H1 (cell line): ENCODE results near the gene RFLNA. TPM values are rescaled to one million over a fixed set of nuclear protein-coding genes. Genes with fewer than 3 reads are reported as not detected.

Experiments
- CTCF ChIA-PET: fragments of 300-600 bp; sonication (Branson Sonifier 250); formaldehyde crosslinking; loops from one replicate; lab custom pipeline; 2021; ENCODE audit not compliant: partially characterized antibody; lab: Charles Lee
- POLR2A ChIA-PET: fragments of 300-600 bp; sonication (Branson Sonifier 250); formaldehyde crosslinking; loops from one replicate; lab custom pipeline; 2021; ENCODE audit warnings: inconsistent platforms; ENCODE audit not compliant: partially characterized antibody; lab: Charles Lee
- DNase-seq, 2 experiments: peaks; one replicate each; pipeline versions ENCODE4 v3.0.0 to v3.0.0-alpha.2; 2010 to 2022; ENCODE audit warnings: low spot score in 2 of 2, low read depth in 1 of 2, mixed read lengths in 1 of 2
- FAIRE-seq: peaks from 2 replicates; lab custom pipeline; 2011; peaks lifted over from hg19 to GRCh38; lab: Jason Lieb, UNC
- H2AFZ ChIP-seq: 2 replicates; pipeline ENCODE4 v1.8.1; 2012; ENCODE audit warnings: low read length, inconsistent platforms
- H2AK5ac ChIP-seq: 2 replicates; pipeline ENCODE4 v1.6.1; 2013; ENCODE audit warnings: low read depth, low read length
- H2BK120ac ChIP-seq: replicated peaks from 2 replicates; pipeline ENCODE3; 2013; ENCODE audit warnings: low read depth, low read length, inconsistent platforms
- H2BK12ac ChIP-seq: 2 replicates; pipeline ENCODE4 v1.6.1; 2013; ENCODE audit warnings: low read depth, low read length
- H2BK15ac ChIP-seq: 2 replicates; pipeline ENCODE4 v1.6.1; 2013; ENCODE audit warnings: low read length
- H2BK20ac ChIP-seq: 2 replicates; pipeline ENCODE4 v1.6.1; 2013; ENCODE audit warnings: low read length
- H2BK5ac ChIP-seq: 2 replicates; pipeline ENCODE4 v1.6.1; 2013; ENCODE audit warnings: low read depth, low read length
- H3K14ac ChIP-seq: 2 replicates; pipeline ENCODE4 v1.6.1; 2013; ENCODE audit warnings: inconsistent platforms; ENCODE audit not compliant: insufficient read length
- H3K18ac ChIP-seq: 2 replicates; pipeline ENCODE4 v1.6.1; 2013; ENCODE audit warnings: low read length; ENCODE audit errors: extremely low read depth
- H3K23ac ChIP-seq: 2 replicates; pipeline ENCODE4 v1.6.1; 2013; ENCODE audit warnings: inconsistent platforms; ENCODE audit not compliant: insufficient read length
- H3K23me2 ChIP-seq: 2 replicates; pipeline ENCODE4 v1.6.1; 2013; ENCODE audit warnings: low read depth, low read length
- H3K27ac ChIP-seq: 2 replicates; pipeline ENCODE4 v1.6.1; 2011; ENCODE audit warnings: low read depth, low read length, inconsistent platforms
- H3K27me3 ChIP-seq, 4 experiments: replicated peaks in 1 of 4; 1 replicate in 1 of 4; 2 replicates in 3 of 4; pipeline versions ENCODE4 v1.6.1 to v1.8.1; 2011 to 2013; ENCODE audit warnings: low read length in 3 of 4, mild to moderate bottlenecking in 3 of 4, inconsistent platforms in 2 of 4, mixed read lengths in 2 of 4, moderate library complexity in 1 of 4; ENCODE audit not compliant: control insufficient read depth in 3 of 4, insufficient read depth in 3 of 4; ENCODE audit errors: extremely low read depth in 1 of 4
- H3K36me3 ChIP-seq, 4 experiments: 2 replicates each; pipeline versions ENCODE4 v1.6.1 to v1.8.1; 2011 to 2013; ENCODE audit warnings: mild to moderate bottlenecking in 4 of 4, low read length in 3 of 4, moderate library complexity in 2 of 4, control low read depth in 1 of 4, inconsistent platforms in 1 of 4; ENCODE audit not compliant: insufficient read depth in 4 of 4, control insufficient read depth in 2 of 4
- H3K4ac ChIP-seq: replicated peaks from 2 replicates; pipeline ENCODE3; 2013; ENCODE audit warnings: low read length, low read depth, mixed read lengths, inconsistent platforms; ENCODE audit not compliant: insufficient read length
- H3K4me1 ChIP-seq, 4 experiments: replicated peaks in 1 of 4; 1 replicate in 1 of 4; 2 replicates in 3 of 4; pipeline versions ENCODE4 v1.6.1 to v1.8.1; 2011 to 2013; ENCODE audit warnings: low read length in 3 of 4, inconsistent platforms in 2 of 4, mixed read lengths in 1 of 4; ENCODE audit not compliant: insufficient read depth in 4 of 4, control insufficient read depth in 3 of 4
- H3K4me2 ChIP-seq, 2 experiments: 2 replicates each; pipeline versions ENCODE4 v1.6.1 to v1.8.1; 2011 to 2013; ENCODE audit warnings: low read depth in 2 of 2, low read length in 2 of 2, control low read depth in 1 of 2, inconsistent platforms in 1 of 2, mild to moderate bottlenecking in 1 of 2; ENCODE audit not compliant: insufficient read depth in 1 of 2
- H3K4me3 ChIP-seq, 4 experiments: fragments of 200-600, 300-600 bp in 1 of 4; sonication (generic), shearing (Covaris generic), sonication (Bioruptor Twin) in 1 of 4; 2 replicates each; pipeline versions ENCODE4 v1.5.1 to v1.8.1; 2011 to 2016; ENCODE audit warnings: low read length in 4 of 4, low read depth in 3 of 4, control low read depth in 2 of 4, inconsistent platforms in 2 of 4, mild to moderate bottlenecking in 2 of 4, mixed read lengths in 1 of 4, moderate library complexity in 1 of 4; ENCODE audit not compliant: insufficient read depth in 2 of 4; ENCODE audit errors: extremely low read depth in 1 of 4
- H3K56ac ChIP-seq: replicated peaks from 2 replicates; pipeline ENCODE3; 2013; ENCODE audit warnings: low read depth, mild to moderate bottlenecking, mixed read lengths, low read length, inconsistent platforms; ENCODE audit not compliant: insufficient read length
- H3K79me1 ChIP-seq: 2 replicates; pipeline ENCODE4 v1.6.1; 2013; ENCODE audit warnings: low read depth, low read length, control low read depth
- H3K79me2 ChIP-seq, 2 experiments: 2 replicates each; pipeline versions ENCODE4 v1.6.1 to v1.8.1; 2012 to 2013; ENCODE audit warnings: low read length in 2 of 2, mild to moderate bottlenecking in 2 of 2, inconsistent platforms in 1 of 2; ENCODE audit not compliant: insufficient read depth in 2 of 2, control insufficient read depth in 1 of 2
- H3K9ac ChIP-seq, 4 experiments: replicated peaks in 1 of 4; 1 replicate in 1 of 4; 2 replicates in 3 of 4; pipeline versions ENCODE4 v1.6.1 to v1.8.1; 2011 to 2013; ENCODE audit warnings: low read depth in 3 of 4, low read length in 3 of 4, control low read depth in 2 of 4, mild to moderate bottlenecking in 2 of 4, moderate library complexity in 2 of 4, inconsistent platforms in 1 of 4; ENCODE audit errors: extremely low read depth in 1 of 4
- H3K9me3 ChIP-seq, 2 experiments: 2 replicates each; pipeline versions ENCODE4 v1.6.1 to v1.8.1; 2012 to 2013; ENCODE audit warnings: mild to moderate bottlenecking in 2 of 2, moderate library complexity in 2 of 2, control low read depth in 1 of 2, inconsistent platforms in 1 of 2, low read depth in 1 of 2, low read length in 1 of 2, mixed read lengths in 1 of 2; ENCODE audit not compliant: insufficient read depth in 2 of 2
- H4K20me1 ChIP-seq, 2 experiments: replicated peaks in 1 of 2; 2 replicates each; pipeline versions ENCODE3 to v1.8.1; 2011 to 2013; ENCODE audit warnings: inconsistent platforms in 2 of 2, low read length in 2 of 2, mild to moderate bottlenecking in 1 of 2; ENCODE audit not compliant: insufficient read depth in 2 of 2, control insufficient read depth in 1 of 2
- H4K5ac ChIP-seq: 2 replicates; pipeline ENCODE4 v1.6.1; 2013; ENCODE audit warnings: low read length, low read depth, mixed read lengths, inconsistent platforms; ENCODE audit not compliant: insufficient read length
- H4K8ac ChIP-seq: 2 replicates; pipeline ENCODE4 v1.8.0; 2013; ENCODE audit warnings: mild to moderate bottlenecking, moderate library complexity, low read length, inconsistent platforms; ENCODE audit not compliant: insufficient read depth; ENCODE audit errors: extremely low read depth
- H4K91ac ChIP-seq: replicated peaks from 2 replicates; pipeline ENCODE3; 2013; ENCODE audit warnings: low read length, mixed read lengths, inconsistent platforms; ENCODE audit not compliant: insufficient read length
- BCL11A ChIP-seq, 2 experiments: IDR thresholded peaks; one replicate each; pipeline ENCODE4 v1.6.1; 2011; ENCODE audit warnings: low read depth in 2 of 2, low read length in 2 of 2, mild to moderate bottlenecking in 2 of 2
- CBX8 ChIP-seq: fragments of 300-800, 300-1000 bp; sonication (generic); IDR thresholded peaks from 2 replicates; pipeline ENCODE4 v1.7.1; 2016; ENCODE audit warnings: low read depth, low read length, borderline replicate concordance
- CREB1 ChIP-seq: IDR thresholded peaks from 2 replicates; pipeline ENCODE4 v1.6.1; 2012; ENCODE audit warnings: inconsistent platforms
- KDM5A ChIP-seq: fragments of 200-600 bp; IDR thresholded peaks from 2 replicates; pipeline ENCODE4 v1.7.1; 2012; ENCODE audit warnings: mild to moderate bottlenecking, low read length, inconsistent platforms, mixed read lengths
- MAFK ChIP-seq: IDR thresholded peaks from 2 replicates; pipeline ENCODE4 v1.6.1; 2012; ENCODE audit warnings: low read depth, mild to moderate bottlenecking, improper control_type of control experiment, low read length
- POLR2A ChIP-seq, 2 experiments: IDR thresholded peaks; 1 replicate in 1 of 2; 2 replicates in 1 of 2; pipeline ENCODE4 v1.6.1; 2011; ENCODE audit warnings: low read depth in 2 of 2, low read length in 2 of 2, mild to moderate bottlenecking in 2 of 2; ENCODE audit errors: control extremely low read depth in 1 of 2
- POU5F1 ChIP-seq: IDR thresholded peaks from 2 replicates; pipeline ENCODE4 v1.6.1; 2011; ENCODE audit warnings: low read depth, mild to moderate bottlenecking, low read length, moderate library complexity
- SIN3A ChIP-seq, 2 experiments: IDR thresholded peaks in 1 of 2; conservative IDR thresholded peaks in 1 of 2; 2 replicates each; pipeline ENCODE4 v1.6.1; 2011 to 2012; ENCODE audit warnings: low read length in 2 of 2, improper control_type of control experiment in 1 of 2, low read depth in 1 of 2, mild to moderate bottlenecking in 1 of 2
- SIRT6 ChIP-seq: IDR thresholded peaks from one replicate; pipeline ENCODE4 v1.7.1; 2012; ENCODE audit warnings: low read length, inconsistent platforms
- SP1 ChIP-seq: IDR thresholded peaks from 2 replicates; pipeline ENCODE4 v1.6.1; 2011; ENCODE audit warnings: low read depth, low read length
- SRF ChIP-seq: IDR thresholded peaks from 2 replicates; pipeline ENCODE4 v1.6.1; 2011; ENCODE audit warnings: mild to moderate bottlenecking, low read depth, low read length, moderate library complexity
- TBP ChIP-seq: IDR thresholded peaks from 2 replicates; pipeline ENCODE4 v1.6.1; 2011; ENCODE audit warnings: low read depth, low read length, improper control_type of control experiment
- WGBS, 2 experiments: shearing (Covaris generic) in 1 of 2; methylation state at CpG; one replicate each; pipeline versions ENCODE4 v1.1.6 to v1.1.7; 2013 to 2015; ENCODE audit warnings: low lambda C conversion rate in 2 of 2, mixed read lengths in 2 of 2, inconsistent platforms in 1 of 2, low coverage in 1 of 2, missing lambda C conversion rate in 1 of 2; ENCODE audit not compliant: insufficient replicate concordance in 2 of 2, insufficient coverage in 1 of 2, insufficient read length in 1 of 2; ENCODE audit errors: extremely low coverage in 1 of 2, missing lambda C conversion rate in 1 of 2; 5-methylcytosine and 5-hydroxymethylcytosine counted together
- polyA plus RNA-seq, 7 experiments: library from polyadenylated mRNA; depleted of rRNA in 3 of 7; stranded (reverse) in 5 of 7; unstranded in 2 of 7; fragments of >200 nt in 5 of 7; fragments of 200-250 nt in 2 of 7; gene quantifications; 1 replicate in 5 of 7; 2 replicates in 1 of 7; 4 replicates in 1 of 7; pipeline versions ENCODE4 v1.2.1 to v1.2.3, GENCODE V29; 2011 to 2013; ENCODE audit warnings: missing spikeins in 2 of 7, mixed read lengths in 2 of 7
- total RNA-seq: library from RNA; stranded (reverse); fragmentation: NEBNext Ultra II Directional; extraction: Animal tissue kit (Norgen Biotek cat#: 25700); gene quantifications from 2 replicates; pipeline ENCODE4 v1.2.1, GENCODE V29; 2021

RFLNA gene
- total and polyA plus RNA-seq, 2 of the 8 experiments (the other 6 are each of a cell fraction or from before 2014, with no cell fraction given) = 6.4 to 6.6 TPM

DNA sequence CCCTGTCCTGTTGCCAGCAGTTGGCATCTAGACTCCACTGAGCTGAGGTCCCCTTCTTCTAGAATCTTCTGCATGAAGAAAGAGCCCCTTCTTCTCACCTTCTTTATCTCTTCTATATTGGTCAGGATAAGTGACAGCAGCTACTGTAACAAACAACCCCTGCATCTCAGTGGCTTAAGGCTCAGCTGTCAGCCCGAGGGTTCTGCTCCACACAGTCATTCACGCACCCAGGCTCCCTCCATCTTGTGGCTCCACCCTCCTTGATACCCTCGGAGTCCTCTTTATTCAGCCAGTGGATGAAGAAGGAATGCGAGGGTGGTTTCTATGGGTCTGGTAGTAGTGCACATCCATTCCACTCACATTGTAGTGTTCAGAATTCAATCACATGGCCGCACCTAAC is 10.5 kb upstream of the RFLNA start:
- no peak for DNase-seq
- no peak overlapping the region for H4K8ac ChIP-seq
- H3K18ac ChIP-seq = no peak overlapping the region
- no peak overlapping the region for H4K5ac ChIP-seq
- no peak overlapping the region for H3K56ac ChIP-seq
- peaks cover 5 to 6% of the 10 kb centered on the region in 2 experiments; a peak in 2 of 4 replicates for H3K9me3 ChIP-seq
- ChIA-PET CTCF (interaction anchor here (0.7 kb wide), 1 partner anchor 243 kb away, joined by 4 read pairs; no protein-coding TSS in a partner anchor), POLR2A (no interaction called here)
- H2BK15ac ChIP-seq = no peak overlapping the region
- no peaks in the 10 kb centered on the region for H4K20me1 ChIP-seq
- no peak overlapping the region for H2BK12ac ChIP-seq
- no peak overlapping the region for H2BK20ac ChIP-seq
- WGBS, 2 experiments = 93% methylated on average over 5 of the region's 5 CpGs; no CpG with 5 or more reads in 1 of the 2 experiments
- no peak overlapping the region for H2BK120ac ChIP-seq
- no peak overlapping the region for H3K23ac ChIP-seq
- peaks cover 0 to 4% (median 0%) of the 10 kb centered on the region in 4 experiments; a peak in 2 of 7 replicates for H3K27me3 ChIP-seq
- H3K4me1 ChIP-seq = peaks cover 0 to 1% (median under 1%) of the 10 kb centered on the region in 4 experiments; a peak in 2 of 7 replicates
- H2AFZ ChIP-seq = no peak overlapping the region
- H3K27ac ChIP-seq = no peak overlapping the region
- H3K36me3 ChIP-seq = no peaks in the 10 kb centered on the region
- no peak overlapping the region for H3K9ac ChIP-seq
- no peaks in the 10 kb centered on the region for H3K79me1 ChIP-seq
- H3K14ac ChIP-seq = no peak overlapping the region
- H3K79me2 ChIP-seq = no peaks in the 10 kb centered on the region
- peaks cover 2% of the 10 kb centered on the region; the same call in 1 of the 2 replicates for H3K23me2 ChIP-seq
- no peak overlapping the region for H3K4ac ChIP-seq
- TF ChIP-seq SRF (no peak), TBP (no peak), SP1 (no peak), KDM5A (no peak), SIN3A (conservative IDR thresholded peaks at IDR 0.05 in 1 of 2, IDR thresholded peaks at IDR 0.05 in 1 of 2; ENCODE audit: low read depth in 1 of 2, low read length in 2 of 2) (no peak), MAFK (no peak), SIRT6 (no peak), CBX8 (no peak), BCL11A (IDR thresholded peaks at IDR 0.05; ENCODE audit: low read depth in 2 of 2, low read length in 2 of 2) (no peak), POLR2A (IDR thresholded peaks at IDR 0.05; ENCODE audit: control extremely low read depth in 1 of 2, low read depth in 2 of 2, low read length in 2 of 2) (no peak), CREB1 (no peak), POU5F1 (no peak)
- H2AK5ac ChIP-seq = no peak overlapping the region
- H3K4me3 ChIP-seq = no peak overlapping the region
- H2BK5ac ChIP-seq = no peak overlapping the region
- no peak overlapping the region for H3K4me2 ChIP-seq
- FAIRE-seq = no peak
- H4K91ac ChIP-seq = no peak overlapping the region
